ENCODE data around the gene ZNF17.

The ZNF17 gene

DNA sequence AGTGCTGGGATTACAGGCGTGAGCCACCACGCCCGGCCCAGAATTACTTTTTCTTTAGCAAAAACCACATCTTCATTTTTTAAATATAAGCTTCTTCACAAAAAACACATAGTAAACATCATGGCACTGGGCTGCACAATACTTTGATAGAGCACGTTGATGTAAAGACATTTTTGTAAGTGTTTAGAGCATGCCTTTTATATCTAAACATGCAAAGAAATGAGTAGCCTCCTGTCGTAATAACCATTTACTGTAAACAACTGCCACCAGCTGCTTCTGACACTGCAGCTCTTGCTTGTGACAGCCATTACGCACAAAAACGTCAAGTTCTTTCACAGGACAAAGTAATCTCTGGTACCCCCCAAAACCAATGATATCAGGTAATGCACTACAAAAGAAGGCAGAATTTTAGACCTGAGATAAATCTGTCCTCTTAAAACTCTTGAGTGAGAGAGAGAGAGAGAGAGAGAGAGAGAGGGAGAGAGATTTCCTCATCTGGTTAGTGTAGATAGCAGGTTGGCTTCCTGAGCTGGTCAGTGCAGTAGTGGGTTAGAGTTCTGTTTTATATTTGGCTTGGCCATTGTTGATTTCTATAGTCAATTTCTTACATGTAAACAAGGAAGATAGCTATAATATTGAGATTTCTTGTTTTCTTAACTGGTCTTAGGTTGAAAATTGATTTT, 28.0 kb upstream of the ZNF17 start:
- no peak overlapping the region for H3K9ac ChIP-seq (ENCODE audit: low read length)
- H3K27ac ChIP-seq (ENCODE audit: low read depth, low read length) = no peak overlapping the region
- H3K27me3 ChIP-seq (ENCODE audit: control insufficient read depth in 1 of 2, insufficient read depth in 2 of 2, low read length in 2 of 2) = no peaks in the 10 kb centered on the region
- no peaks in the 10 kb centered on the region for H3K4me1 ChIP-seq (ENCODE audit: insufficient read depth, low read length)
- H3K4me3 ChIP-seq (ENCODE audit: low read depth in 1 of 2, low read length in 2 of 2) = no peak overlapping the region
- H3K9me3 ChIP-seq (ENCODE audit: low read length) = peaks cover 8% of the 10 kb centered on the region
- H3K36me3 ChIP-seq (ENCODE audit: insufficient read depth, low read length) = peaks cover 5% of the 10 kb centered on the region

DNA sequence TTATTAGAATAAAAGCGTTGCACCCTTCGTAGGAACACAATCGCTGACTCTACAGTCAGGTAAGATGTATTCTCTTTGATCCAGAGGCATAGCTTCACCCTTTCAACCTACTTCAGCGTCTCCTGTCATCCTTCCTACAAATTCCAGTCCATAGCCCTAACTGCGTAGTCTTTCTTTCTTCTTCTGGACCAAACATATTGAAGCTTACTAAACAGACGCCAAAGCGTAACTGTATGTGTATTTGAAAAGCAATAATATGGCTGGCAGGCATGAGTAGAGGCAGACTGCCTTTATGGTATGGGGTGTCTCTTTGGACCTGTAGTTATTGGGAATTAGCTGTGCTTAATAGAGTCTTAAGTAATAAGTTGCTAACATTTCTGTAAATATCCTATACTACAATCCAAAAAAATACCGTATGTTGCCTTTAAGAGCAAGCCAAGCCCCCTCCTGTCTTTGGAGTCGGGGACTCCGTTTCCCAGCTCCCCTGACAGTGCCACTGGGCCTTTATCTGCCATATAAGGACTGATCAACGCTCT, 21.7 kb upstream of the ZNF17 start:
- H3K4me1 ChIP-seq (ENCODE audit: insufficient read depth, low read length) = peaks cover 15% of the 10 kb centered on the region
- peaks cover 16% of the 10 kb centered on the region for H3K36me3 ChIP-seq (ENCODE audit: insufficient read depth, low read length)
- H3K4me3 ChIP-seq (ENCODE audit: low read depth in 1 of 2, low read length in 2 of 2) = peak overlapping the region in 1 of 2 donors; percentile 94
- peak overlapping the region; percentile 43 for H3K27ac ChIP-seq (ENCODE audit: low read depth, low read length)
- peaks cover 4% of the 10 kb centered on the region for H3K9me3 ChIP-seq (ENCODE audit: low read length)
- H3K27me3 ChIP-seq (ENCODE audit: control insufficient read depth in 1 of 2, insufficient read depth in 2 of 2, low read length in 2 of 2) = no peaks in the 10 kb centered on the region
- H3K9ac ChIP-seq (ENCODE audit: low read length) = peak overlapping the region; percentile 39

DNA sequence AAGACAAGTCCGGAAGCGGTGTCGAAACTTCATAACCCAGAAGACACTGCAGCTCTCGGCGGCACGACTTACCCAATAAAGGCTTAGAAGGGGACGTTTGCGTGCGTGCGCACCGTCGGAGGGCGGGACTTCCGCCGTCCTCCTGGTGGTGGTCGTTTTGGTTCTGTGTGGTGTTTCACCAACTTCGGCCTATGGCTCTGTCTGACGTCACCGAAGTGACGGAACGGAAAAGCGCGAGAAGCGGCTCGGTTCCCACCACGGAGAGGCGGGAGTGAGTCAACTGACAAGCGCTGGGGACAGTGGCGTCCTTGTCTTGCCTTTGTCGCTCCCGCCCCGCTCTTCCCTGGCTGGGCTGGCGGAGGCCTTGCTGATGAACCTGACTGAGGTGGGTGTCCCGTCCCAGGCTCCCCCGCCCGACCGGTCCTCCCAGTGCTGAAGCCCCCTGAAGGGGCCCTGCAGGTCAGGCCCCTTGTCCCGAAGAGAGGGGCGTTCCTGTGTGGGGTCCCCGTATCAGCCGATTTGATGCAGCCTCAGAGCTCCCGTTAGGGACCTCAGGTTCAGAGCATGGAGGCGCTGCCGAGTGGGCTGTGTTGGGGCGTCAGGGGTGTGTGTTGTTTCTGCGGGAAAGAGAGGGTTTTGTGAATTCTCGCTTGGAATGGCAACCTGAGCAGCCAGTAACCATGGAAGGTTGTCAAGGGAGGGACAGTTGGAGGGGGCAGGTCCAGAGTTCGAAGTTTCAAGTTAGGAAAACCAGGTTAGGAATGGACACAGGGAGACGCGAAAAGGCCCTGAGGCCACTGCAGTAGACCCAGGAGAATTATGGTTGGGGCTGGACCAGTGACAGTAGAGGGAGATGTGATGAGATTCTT, 21.0 kb upstream of the ZNF17 start, which contains the start of gene ZNF548:
Gene ZNF548 (plus strand): TSS at position 125 of the 869 bp plus-strand sequence. CDS start 246 bp downstream, at position 371.
- Histone ChIP-seq H3K4me1 (ENCODE audit: insufficient read depth, low read length) (peaks cover 15% of the 10 kb centered on the region), H3K27me3 (ENCODE audit: control insufficient read depth in 1 of 2, insufficient read depth in 2 of 2, low read length in 2 of 2) (no peaks in the 10 kb centered on the region), H3K27ac (ENCODE audit: low read depth, low read length) (peak within 1 kb of the TSS; percentile 43), H3K4me3 (ENCODE audit: low read depth in 1 of 2, low read length in 2 of 2) (peak within 1 kb of the TSS; percentile 54 to 94), H3K36me3 (ENCODE audit: insufficient read depth, low read length) (peaks cover 20% of the 10 kb centered on the region), H3K9ac (ENCODE audit: low read length) (peak within 1 kb of the TSS; percentile 75), H3K9me3 (ENCODE audit: low read length) (peaks cover 8% of the 10 kb centered on the region)

DNA sequence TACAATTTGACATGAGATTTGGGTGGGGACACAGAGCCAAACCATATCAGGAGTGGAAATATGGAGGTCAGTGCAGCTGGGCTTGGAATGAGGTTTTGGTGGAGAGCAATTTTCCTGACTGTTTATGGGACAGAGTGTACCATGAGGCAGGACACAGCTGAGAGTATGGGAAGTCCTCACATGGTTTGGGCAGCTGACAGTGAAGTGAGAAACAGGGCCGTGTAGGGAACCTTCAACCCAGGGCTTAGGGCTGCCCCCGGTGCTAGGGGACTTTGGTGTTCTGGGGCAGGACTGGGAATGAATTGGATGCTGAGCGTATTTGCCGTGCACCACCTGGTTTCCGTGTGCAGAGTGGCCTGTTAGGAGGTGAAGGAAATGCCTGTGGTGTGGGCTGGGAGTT, 15.3 kb upstream of the ZNF17 start:
- Histone ChIP-seq H3K27me3 (ENCODE audit: control insufficient read depth in 1 of 2, insufficient read depth in 2 of 2, low read length in 2 of 2) (no peaks in the 10 kb centered on the region), H3K4me3 (ENCODE audit: low read depth in 1 of 2, low read length in 2 of 2) (no peak overlapping the region), H3K9me3 (ENCODE audit: low read length) (peaks cover 23% of the 10 kb centered on the region), H3K27ac (ENCODE audit: low read depth, low read length) (no peak overlapping the region), H3K36me3 (ENCODE audit: insufficient read depth, low read length) (peaks cover 58% of the 10 kb centered on the region), H3K9ac (ENCODE audit: low read length) (no peak overlapping the region), H3K4me1 (ENCODE audit: insufficient read depth, low read length) (peaks cover 6% of the 10 kb centered on the region)

DNA sequence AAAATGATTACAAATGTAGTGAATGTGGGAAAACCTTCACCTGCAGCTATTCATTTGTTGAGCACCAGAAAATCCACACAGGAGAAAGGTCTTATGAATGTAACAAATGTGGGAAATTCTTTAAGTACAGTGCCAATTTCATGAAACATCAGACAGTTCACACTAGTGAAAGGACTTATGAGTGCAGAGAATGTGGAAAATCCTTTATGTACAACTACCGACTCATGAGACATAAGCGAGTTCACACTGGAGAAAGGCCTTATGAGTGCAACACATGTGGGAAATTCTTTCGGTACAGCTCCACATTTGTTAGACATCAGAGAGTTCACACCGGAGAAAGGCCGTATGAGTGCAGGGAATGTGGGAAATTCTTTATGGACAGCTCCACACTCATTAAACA, 12.1 kb upstream of the ZNF17 start:
- H3K9ac ChIP-seq (ENCODE audit: low read length) = no peak overlapping the region
- peaks cover 38% of the 10 kb centered on the region for H3K9me3 ChIP-seq (ENCODE audit: low read length)
- H3K36me3 ChIP-seq (ENCODE audit: insufficient read depth, low read length) = peaks cover 53% of the 10 kb centered on the region

DNA sequence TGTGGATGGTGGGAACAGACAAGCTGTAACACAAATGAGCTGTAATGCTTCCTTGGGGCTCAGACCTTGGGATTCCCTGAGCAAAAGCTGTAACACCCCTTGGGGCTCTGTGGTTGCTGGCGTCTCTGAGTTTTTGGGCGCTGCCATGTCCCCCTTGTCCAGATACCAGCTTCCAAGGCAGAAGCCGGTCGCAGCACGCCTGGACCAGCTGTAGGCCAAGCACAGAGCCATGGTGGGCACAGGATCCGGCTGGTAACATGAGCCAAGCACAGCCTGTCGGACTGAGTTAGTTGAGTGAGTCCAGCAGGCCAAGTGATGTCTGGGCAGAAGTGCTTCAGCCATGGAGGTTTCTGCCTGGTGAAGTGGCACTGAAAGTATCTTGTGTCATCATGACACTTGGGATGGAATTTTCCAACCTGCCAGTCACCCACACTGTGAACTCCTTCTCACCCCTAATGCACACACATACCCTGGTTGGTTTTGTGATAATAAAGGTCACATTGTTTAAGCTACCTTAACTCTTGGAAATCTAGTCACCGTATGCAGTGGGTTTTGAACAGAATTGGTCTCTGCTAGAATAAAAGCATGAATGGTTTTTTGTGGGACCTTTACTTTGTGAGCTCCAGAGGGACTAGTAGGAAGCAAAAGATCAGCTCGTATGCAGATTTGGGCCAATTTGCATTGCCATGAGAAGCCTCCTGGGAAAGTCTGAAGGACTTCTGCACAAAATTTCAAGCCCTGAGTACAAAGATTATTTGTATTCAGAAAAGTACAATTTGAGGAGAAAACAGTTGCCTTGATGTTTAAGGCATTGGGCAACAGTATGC, 7.0 kb upstream of the ZNF17 start:
- peaks cover 14% of the 10 kb centered on the region for H3K36me3 ChIP-seq (ENCODE audit: insufficient read depth, low read length)
- H3K9me3 ChIP-seq (ENCODE audit: low read length) = peaks cover 16% of the 10 kb centered on the region
- no peaks in the 10 kb centered on the region for H3K27me3 ChIP-seq (ENCODE audit: control insufficient read depth in 1 of 2, insufficient read depth in 2 of 2, low read length in 2 of 2)
- H3K9ac ChIP-seq (ENCODE audit: low read length) = no peak overlapping the region
- H3K27ac ChIP-seq (ENCODE audit: low read depth, low read length) = no peak overlapping the region
- H3K4me3 ChIP-seq (ENCODE audit: low read depth in 1 of 2, low read length in 2 of 2) = no peak overlapping the region
- H3K4me1 ChIP-seq (ENCODE audit: insufficient read depth, low read length) = no peaks in the 10 kb centered on the region

More for the DNA sequence above, 12.1 kb upstream of the ZNF17 start:
- Histone ChIP-seq H3K27me3 (ENCODE audit: control insufficient read depth in 1 of 2, insufficient read depth in 2 of 2, low read length in 2 of 2) (no peaks in the 10 kb centered on the region), H3K4me1 (ENCODE audit: insufficient read depth, low read length) (no peaks in the 10 kb centered on the region), H3K27ac (ENCODE audit: low read depth, low read length) (no peak overlapping the region), H3K4me3 (ENCODE audit: low read depth in 1 of 2, low read length in 2 of 2) (no peak overlapping the region)

DNA sequence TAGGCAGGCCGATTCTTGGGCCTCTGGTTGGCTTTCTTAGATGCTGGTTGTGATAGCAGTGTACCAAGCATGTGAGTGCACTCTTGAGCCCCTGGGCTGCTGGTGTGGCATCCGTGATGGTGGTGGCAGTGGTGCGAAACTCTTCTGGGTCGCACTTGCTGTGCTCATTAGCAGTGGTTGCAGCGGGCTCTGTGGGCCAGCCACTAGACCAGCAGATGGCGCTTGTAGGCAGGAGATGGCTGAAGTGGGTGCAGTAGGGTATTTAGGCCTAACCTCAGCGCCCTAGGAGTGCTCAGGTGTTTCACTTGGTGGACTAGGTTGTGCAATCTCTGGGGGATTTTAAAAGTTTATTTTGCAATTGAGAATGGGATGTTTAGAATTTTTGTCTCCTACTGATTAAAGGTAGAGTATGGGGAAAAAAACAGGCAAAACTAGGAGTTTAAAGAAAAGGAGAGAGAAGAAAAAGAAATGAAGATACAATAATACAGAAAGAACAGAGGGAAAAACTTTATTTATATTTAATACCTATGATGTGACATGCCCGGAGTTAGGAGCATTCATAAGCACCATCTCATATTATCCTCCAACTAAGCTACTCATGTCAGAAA, 4.3 kb upstream of the ZNF17 start:
- Histone ChIP-seq H3K9ac (ENCODE audit: low read length) (no peak overlapping the region), H3K36me3 (ENCODE audit: insufficient read depth, low read length) (peaks cover 7% of the 10 kb centered on the region), H3K27me3 (ENCODE audit: control insufficient read depth in 1 of 2, insufficient read depth in 2 of 2, low read length in 2 of 2) (no peaks in the 10 kb centered on the region), H3K4me3 (ENCODE audit: low read depth in 1 of 2, low read length in 2 of 2) (no peak overlapping the region), H3K27ac (ENCODE audit: low read depth, low read length) (no peak overlapping the region), H3K9me3 (ENCODE audit: low read length) (peaks cover 15% of the 10 kb centered on the region), H3K4me1 (ENCODE audit: insufficient read depth, low read length) (peaks cover 1% of the 10 kb centered on the region)

DNA sequence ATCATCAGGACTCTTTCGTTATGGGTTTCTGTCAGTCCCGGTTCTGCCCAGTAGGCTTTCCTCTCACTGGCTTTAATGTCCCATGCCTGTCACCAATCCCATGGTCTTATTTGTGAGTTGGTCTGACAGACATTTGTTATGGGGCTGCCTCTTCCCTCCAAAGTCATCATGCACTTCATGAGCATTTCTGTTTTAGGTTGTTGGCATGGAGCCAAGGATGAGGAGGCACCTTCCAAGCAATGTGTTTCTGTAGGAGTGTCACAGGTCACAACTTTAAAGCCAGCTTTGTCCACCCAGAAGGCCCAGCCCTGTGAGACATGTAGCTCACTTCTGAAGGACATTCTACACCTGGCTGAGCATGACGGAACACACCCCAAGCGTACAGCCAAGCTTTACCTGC, 8.5 kb downstream of the ZNF17 start:
- no peaks in the 10 kb centered on the region for H3K4me1 ChIP-seq (ENCODE audit: insufficient read depth, low read length)
- no peak overlapping the region for H3K9ac ChIP-seq (ENCODE audit: low read length)
- H3K9me3 ChIP-seq (ENCODE audit: low read length) = peaks cover 50% of the 10 kb centered on the region
- no peak overlapping the region for H3K27ac ChIP-seq (ENCODE audit: low read depth, low read length)
- no peaks in the 10 kb centered on the region for H3K27me3 ChIP-seq (ENCODE audit: control insufficient read depth in 1 of 2, insufficient read depth in 2 of 2, low read length in 2 of 2)
- H3K4me3 ChIP-seq (ENCODE audit: low read depth in 1 of 2, low read length in 2 of 2) = peak overlapping the region in 1 of 2 donors; percentile 5
- peaks cover 60% of the 10 kb centered on the region for H3K36me3 ChIP-seq (ENCODE audit: insufficient read depth, low read length)

DNA sequence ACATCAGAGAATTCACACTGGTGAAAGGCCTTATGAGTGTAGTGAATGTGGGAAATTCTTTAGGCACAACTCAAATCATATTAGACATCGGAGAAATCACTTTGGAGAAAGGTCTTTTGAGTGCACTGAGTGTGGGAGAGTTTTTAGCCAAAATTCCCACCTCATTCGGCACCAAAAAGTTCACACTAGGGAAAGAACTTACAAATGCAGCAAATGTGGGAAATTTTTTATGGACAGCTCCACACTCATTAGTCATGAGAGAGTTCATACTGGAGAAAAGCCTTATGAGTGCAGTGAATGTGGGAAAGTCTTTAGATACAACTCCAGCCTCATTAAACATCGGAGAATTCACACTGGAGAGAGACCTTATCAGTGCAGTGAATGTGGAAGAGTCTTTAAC, 10.1 kb downstream of the ZNF17 start:
- H3K4me3 ChIP-seq (ENCODE audit: low read depth in 1 of 2, low read length in 2 of 2) = peak overlapping the region in 1 of 2 donors; percentile 5
- H3K27me3 ChIP-seq (ENCODE audit: control insufficient read depth in 1 of 2, insufficient read depth in 2 of 2, low read length in 2 of 2) = no peaks in the 10 kb centered on the region
- H3K36me3 ChIP-seq (ENCODE audit: insufficient read depth, low read length) = peaks cover 47% of the 10 kb centered on the region
- no peak overlapping the region for H3K9ac ChIP-seq (ENCODE audit: low read length)
- peaks cover 40% of the 10 kb centered on the region for H3K9me3 ChIP-seq (ENCODE audit: low read length)
- H3K27ac ChIP-seq (ENCODE audit: low read depth, low read length) = no peak overlapping the region
- H3K4me1 ChIP-seq (ENCODE audit: insufficient read depth, low read length) = no peaks in the 10 kb centered on the region

DNA sequence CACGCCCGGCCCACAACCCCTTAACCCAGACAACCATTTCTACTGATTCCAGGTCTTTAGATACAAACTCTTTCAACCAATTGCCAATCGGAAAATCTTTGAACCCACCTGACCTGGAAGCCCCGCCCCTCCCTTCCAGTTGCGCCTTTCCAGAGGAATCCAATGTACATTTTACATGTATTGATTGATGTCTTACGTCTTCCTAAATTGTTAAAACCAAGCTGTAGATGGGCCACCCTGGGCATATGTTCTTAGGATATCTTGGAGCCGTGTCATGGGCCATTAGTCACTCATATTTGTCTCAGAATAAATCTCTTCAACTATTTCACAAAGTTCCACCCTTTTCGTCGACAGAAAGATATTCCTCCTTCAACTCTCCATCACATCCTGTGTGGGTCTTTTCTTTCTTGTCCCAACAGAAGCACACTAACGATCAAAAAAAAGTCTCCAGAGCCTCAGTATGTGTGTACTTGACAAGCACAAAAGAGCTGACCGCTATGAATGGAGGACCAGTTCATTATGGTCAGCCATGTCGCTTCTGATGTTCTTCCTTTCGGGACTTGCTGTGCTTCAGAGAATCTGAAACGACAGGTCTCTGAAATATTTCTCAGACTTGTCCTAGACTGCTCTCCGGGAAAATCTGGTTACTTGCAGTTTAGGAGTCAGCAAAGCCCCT, 23.6 kb downstream of the ZNF17 start:
- Histone ChIP-seq H3K4me3 (ENCODE audit: low read depth in 1 of 2, low read length in 2 of 2) (peak overlapping the region; percentile 71 to 80), H3K9ac (ENCODE audit: low read length) (peak overlapping the region; percentile 32), H3K36me3 (ENCODE audit: insufficient read depth, low read length) (peaks cover 9% of the 10 kb centered on the region), H3K9me3 (ENCODE audit: low read length) (peaks cover 3% of the 10 kb centered on the region), H3K27ac (ENCODE audit: low read depth, low read length) (peak overlapping the region; percentile 48), H3K4me1 (ENCODE audit: insufficient read depth, low read length) (peaks cover 17% of the 10 kb centered on the region), H3K27me3 (ENCODE audit: control insufficient read depth in 1 of 2, insufficient read depth in 2 of 2, low read length in 2 of 2) (no peaks in the 10 kb centered on the region)
